Activated CD8-positive, alpha-beta memory T cell treated with anti-CD3 and anti-CD28 coated beads, Interleukin-2, amount 50 U/mL, for 1 hour (primary cell): Measurements from ENCODE around the gene MAST4.

Experiments
- DNase-seq: peaks from one replicate; pipeline ENCODE4 v3.0.0-alpha.2; 2020; ENCODE audit errors: extremely low read depth

MAST4 gene

DNA sequence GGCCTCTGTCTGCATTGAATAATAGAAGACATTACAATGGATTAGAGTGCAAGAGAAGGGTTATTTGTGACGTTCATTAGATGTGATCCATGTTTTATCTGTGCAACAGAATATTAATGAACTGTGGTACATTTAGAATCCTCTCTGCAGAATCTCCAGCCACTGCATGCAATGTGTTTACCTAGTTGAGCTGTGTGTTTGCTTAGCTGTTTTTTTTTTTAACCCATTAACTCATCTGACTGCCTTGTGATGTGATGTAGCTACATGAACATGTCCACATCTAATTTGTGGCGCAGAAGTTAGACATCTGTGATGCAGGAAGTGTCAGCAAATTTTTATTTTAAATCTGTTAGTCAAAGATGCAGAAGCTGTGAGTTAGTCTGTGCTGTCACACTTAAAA is 363.5 kb downstream of the MAST4 start:
- no peak for DNase-seq

DNA sequence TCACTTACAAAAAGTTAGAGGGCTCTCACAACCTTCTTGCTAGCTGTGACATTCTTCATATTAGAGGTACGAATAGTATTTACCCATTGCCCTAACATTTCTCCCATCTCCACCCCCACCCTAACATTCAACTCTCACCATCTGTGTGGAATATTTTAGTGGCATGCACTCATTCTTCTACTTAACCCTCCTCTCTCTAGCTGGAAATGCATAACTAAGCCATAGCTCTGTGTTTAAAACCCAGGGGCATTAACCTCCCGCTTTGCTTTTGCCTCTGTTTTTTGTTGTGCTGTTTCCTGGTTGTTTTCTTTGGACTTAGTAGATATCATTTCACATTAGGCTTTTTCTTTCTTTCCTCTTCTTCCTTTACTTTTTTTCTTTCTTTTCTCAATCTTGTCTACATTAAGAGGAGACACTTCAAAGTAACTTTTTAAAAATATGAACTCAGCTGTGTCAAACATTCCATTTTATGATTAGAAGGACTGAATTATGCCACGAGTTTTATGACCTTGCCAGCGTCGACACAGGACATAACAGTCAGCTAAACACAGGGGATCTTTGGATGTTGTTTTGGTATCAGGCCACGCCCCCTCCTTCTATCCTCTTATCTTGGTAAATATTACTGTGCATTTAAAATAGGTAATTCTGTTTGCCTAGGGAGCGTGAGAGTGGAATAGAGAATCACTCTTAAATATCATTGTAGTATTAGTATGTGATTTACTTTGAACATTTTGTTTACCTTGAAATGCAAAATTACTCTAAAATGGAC is 364.4 kb downstream of the MAST4 start:
- no peak for DNase-seq

DNA sequence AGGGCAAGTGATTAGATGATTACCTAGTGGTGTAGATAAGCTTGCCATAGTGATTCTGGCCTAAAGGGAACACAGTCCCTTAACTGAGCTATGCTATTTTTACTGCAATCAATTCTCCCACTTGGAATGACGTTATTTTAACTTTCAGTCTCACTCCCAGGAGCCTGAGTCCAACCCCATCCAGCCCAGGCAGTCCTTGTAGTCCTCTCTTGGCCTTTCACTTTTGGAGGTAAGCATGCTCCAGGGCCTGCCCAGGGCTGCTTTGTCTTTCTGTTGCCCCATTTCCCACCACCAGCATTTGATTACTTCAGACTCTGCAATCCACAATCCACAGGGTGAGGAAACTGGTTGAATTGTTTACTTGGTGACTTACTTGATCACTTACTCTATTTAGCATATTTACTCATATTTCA is 367.4 kb downstream of the MAST4 start:
- no peak for DNase-seq

DNA sequence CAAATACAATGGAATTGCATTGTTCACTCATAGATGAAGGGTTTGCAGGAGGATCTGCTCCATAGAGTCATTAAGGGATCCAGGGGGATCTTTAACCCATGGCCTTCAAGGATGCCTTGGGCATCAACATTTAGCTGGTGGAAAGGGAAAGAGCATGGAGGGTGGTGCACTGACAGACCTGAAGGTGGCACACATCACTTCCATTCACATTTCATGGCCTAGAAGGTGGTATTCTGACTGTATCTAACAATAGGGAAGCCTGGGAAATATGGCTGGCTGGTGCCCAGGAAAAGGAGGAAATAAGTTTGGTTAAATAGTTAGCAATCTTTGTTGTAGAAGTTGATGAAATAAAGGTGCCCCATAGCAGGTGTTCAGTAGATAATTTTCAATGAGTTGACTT is 370.2 kb downstream of the MAST4 start:
- DNase-seq: no peak

DNA sequence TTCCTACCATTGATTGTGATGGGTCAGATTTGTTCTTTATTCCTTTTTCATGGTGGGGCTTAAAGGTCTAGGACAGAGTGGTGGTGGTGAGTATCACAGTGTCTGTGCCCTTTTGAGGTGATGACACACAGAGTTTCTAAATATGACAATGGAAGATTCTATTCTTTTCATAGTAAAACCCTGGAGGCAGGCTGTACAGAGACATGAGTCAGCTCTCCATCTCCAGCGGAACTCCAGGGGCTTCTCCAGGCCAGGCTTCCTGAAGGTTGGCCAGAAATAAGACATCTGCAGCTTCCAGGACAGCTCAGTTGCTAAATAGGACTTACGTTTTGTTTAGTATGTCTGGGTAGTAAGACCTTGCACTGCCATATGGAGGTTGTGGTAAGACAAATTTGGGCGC is 370.9 kb downstream of the MAST4 start:
- no peak for DNase-seq

- DNase-seq: no peak
Measured at GRCh38 chr5:66967826-66968262, 371.7 kb downstream of the MAST4 start.

DNA sequence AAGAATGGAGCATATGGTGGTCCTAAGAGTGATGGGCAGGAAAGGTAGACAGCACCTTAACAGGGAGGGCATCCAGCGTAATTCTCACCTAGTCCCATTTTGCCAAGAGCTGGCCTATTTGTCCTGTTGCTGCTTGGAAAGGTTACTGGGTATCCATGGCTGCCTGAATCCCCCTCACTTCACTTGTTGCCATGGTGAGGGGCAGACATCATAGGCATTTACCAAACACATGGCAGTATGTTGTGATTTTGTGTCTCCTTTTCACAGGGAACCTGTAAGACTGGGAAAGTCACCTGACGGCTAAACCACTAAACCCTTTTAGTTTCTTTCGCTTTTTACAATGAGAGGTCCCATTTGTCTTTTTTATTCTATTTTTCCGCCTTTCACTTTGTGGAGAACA is 373.3 kb downstream of the MAST4 start:
- no peak for DNase-seq

DNA sequence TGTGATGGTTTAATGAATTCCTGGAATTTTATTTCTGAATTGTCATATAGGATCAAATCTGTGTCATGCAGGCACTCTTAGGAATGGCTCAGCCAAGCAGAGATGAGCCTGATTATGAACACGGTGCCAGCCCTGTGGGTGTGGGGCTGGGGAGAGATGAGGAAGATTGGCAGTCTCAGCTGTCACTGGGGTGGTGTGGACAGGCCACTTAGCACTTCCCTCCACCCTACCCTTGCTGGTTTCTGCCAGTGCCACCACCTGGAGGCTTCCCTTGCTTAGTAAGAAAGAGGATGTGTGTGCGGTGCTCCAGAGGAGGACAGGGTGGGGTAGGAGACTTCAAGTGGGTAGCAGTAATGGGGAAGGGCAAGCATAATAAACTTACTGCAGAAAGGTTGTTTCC is 373.8 kb downstream of the MAST4 start:
- DNase-seq: no peak

DNA sequence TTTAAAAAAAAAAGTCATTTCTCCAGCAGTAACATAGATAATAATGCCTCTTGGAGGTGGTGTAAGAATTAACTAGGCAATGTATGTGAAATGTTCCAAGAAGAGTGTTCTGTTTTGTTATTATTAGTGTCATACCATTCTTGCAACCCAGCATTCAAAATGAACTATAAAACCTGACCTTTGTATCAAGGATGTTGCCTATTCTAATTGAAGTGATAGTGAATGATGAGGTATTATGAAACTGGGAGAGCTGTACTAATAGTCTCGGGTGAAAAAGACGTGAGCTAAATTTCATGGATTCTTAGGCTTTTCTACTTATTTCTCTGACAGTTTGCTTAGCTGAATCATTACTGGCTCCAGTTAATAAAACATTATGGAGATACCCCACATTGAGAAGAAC is 375.8 kb downstream of the MAST4 start:
- DNase-seq: no peak

- DNase-seq: no peak
Measured at GRCh38 chr5:66974256-66974655, 378.1 kb downstream of the MAST4 start.

- no peak for DNase-seq
Measured at GRCh38 chr5:66976108-66976507, 379.9 kb downstream of the MAST4 start.

DNA sequence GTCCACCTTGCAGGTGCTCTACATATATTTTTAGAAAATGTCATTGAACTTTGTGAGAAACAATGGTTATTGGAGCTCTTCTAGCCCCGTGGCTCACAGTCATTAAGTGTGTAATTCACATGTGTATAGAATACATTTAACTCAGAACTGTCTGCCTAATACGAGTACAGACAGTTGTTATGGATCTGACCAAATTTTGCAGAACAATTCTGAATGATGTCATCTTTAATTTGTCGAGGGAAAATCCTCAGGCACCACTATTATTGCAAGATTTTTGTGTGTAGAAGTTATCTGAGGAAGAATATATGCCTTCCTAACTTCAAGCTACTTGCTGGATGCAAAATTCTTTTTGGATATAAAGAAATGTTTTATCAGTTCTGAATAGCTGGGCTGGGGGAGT is 383.5 kb downstream of the MAST4 start:
- no peak for DNase-seq

DNA sequence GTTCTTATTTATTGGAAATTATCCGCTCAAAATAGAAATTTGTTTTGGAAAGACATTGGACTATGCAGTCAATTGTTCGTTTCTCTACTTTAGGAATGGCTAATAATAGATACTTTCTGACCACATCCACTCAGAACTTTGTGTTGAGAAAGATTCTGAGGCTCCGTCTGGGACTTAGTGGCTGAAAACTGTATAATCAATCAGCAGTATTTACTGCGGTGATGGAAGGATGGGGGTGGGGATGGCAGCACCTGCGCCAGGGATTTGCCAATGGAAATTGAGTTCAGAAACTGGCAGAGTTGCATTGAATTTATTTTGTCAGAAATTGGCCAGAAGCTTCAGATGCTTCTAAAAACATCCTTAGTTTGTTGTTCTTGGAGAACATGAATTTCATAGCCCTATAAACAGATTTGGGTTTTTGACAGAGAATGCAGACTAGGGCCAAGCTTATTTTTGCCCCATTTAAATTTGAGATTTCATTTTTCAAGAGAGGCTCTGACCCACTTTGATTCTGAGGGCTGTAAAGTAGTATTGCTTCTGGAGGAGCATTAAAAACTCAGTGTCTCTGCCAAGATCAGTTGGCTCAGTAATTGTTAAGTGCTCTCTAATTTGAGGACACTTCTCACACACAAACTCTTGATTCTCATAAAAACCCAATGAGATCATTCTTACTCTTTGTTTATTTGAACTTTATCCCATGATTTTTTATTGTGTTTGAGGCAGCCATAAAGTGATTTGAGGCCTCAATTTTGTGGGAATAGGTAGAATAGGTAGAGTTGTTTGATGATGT is 385.3 kb downstream of the MAST4 start:
- DNase-seq: no peak

- DNase-seq: no peak
Measured at GRCh38 chr5:66982056-66982387, 385.8 kb downstream of the MAST4 start.

GRCh38 chr5:66982470-66982869 is 386.3 kb downstream of the MAST4 start:
- DNase-seq: no peak

DNA sequence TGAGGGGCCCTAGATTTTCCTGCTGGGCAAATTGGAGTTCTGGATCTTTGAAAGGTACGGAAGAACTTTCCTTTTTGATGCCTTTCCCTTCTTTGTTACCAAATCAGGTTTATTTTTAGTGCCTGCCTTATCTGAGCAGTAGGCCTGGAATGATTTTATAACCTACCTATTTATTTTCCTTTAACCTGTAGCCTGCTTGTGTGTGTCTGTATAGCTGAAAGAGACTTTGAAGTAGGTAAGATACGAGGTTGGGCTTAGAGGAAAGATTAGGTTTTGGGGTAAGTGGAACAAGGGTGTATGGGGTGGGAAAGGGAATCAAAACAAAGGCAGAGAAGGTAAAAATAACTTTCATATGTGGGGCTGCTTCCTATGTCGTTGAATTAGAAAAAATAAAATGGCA is 389.2 kb downstream of the MAST4 start:
- no peak for DNase-seq

GRCh38 chr5:66986009-66986408 is 389.8 kb downstream of the MAST4 start:
- DNase-seq: no peak

GRCh38 chr5:66986534-66986933 is 390.3 kb downstream of the MAST4 start:
- DNase-seq: no peak

DNA sequence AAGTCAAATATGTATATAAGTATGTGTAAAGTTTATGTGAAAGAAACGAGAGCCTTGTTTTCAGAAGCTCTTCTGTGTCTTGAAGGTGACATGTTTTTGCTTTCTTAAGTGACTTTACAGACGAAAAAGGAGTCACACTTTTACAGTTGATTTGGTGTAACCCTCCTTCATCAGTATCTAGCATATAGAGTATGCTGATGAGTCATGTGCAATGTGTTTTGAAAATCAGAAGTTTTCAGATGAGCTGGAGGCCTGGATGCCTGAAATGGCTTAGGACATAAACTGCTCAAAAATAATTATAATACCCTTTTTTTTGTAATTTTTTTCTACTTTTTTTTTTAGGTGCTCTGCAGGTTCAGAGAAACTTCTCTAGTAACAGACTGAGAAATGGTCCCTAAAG is 390.9 kb downstream of the MAST4 start:
- no peak for DNase-seq

GRCh38 chr5:66987540-66987939 is 391.3 kb downstream of the MAST4 start:
- no peak for DNase-seq

GRCh38 chr5:66987949-66988838 is 392.0 kb downstream of the MAST4 start:
- DNase-seq: no peak

DNA sequence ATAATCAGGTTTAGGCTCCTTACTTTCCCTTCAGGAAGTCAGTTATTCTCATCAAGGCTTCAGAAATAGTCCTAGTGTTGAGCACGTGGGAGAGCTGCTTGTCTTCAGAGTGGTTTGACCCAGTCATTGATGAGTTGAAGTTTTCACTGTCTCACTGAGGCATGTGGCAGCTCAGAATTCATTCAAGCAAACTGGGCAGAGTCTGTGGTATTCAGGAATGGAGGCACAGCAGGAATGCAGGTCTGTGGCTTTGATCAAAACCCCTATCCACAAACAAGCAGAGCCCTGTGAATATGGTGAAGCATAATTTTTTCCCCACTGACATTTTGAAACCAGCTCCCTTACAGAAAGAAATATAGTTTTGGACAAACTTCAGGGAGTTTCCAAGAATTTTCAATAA is 393.1 kb downstream of the MAST4 start:
- DNase-seq: no peak
